IPS-20b (cell line): ENCODE measurements around the gene CAPN1.
"Not testable (repeated sequence)": the region's sequence is repeated elsewhere in the genome, so short reads cannot be mapped to it uniquely, and the experiment has no call there.

Experiments used
- H3K27ac ChIP-seq: one replicate; pipeline ENCODE4 v1.5.1; 2013; ENCODE audit warnings: low read length
- H3K27me3 ChIP-seq: 2 replicates; pipeline ENCODE4 v1.6.1; 2013; ENCODE audit warnings: mild to moderate bottlenecking, low read length, inconsistent platforms; ENCODE audit not compliant: insufficient read depth
- H3K36me3 ChIP-seq: 2 replicates; pipeline ENCODE4 v1.6.1; 2013; ENCODE audit warnings: low read depth, mild to moderate bottlenecking, inconsistent platforms, low read length, moderate library complexity; ENCODE audit not compliant: insufficient read depth
- H3K4me1 ChIP-seq: 2 replicates; pipeline ENCODE4 v1.6.1; 2013; ENCODE audit warnings: mild to moderate bottlenecking, control low read depth, inconsistent platforms, low read length, moderate library complexity; ENCODE audit not compliant: insufficient read depth
- H3K4me3 ChIP-seq: 2 replicates; pipeline ENCODE4 v1.5.1; 2013; ENCODE audit warnings: mild to moderate bottlenecking, low read length, inconsistent platforms
- H3K9ac ChIP-seq: 2 replicates; pipeline ENCODE4 v1.6.1; 2013; ENCODE audit warnings: low read depth, mild to moderate bottlenecking, inconsistent platforms, low read length, moderate library complexity
- H3K9me3 ChIP-seq: 2 replicates; pipeline ENCODE4 v1.6.1; 2013; ENCODE audit warnings: mild to moderate bottlenecking, low read depth, low read length, inconsistent platforms; ENCODE audit not compliant: insufficient read depth

Gene CAPN1

DNA sequence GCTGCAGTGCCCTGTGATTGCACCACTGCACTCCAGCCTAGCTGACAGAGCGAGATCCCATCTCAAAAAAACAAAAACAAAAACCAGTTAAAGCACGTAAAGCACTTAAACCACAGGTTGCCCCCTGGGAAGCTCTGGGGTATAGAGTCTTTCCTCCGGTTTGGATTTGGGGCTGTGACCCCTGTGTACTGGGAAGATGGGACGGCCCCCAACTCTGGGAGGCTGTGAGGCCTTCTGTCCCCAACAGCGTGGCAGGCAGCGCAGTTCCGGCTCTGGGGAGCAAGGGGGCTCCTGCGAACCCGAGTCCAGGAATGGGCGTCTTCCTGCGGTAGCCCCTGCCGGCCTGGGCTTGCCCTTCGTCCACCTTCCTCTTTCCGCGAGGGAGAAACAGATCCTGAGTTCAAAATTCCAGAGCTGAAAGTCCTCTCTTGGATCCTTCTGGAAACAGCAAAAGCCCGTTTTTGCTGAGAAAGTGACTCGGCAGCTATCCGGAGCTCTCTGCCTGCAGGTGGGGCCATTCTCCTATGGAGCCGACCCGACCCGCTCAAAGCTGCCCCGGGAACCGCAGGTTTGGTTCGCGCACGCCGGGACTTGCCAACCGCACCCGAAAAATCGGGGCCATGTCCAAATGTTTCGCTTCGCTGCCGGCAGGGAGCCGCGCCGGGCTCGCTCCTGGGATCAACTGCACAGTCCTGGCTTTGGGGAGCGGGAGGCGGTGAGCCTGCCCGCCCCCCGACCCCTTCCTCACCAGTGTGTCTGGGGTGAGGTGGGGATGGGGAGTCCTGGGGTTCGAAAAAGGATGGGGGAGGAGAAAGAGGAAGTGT, 43.8 kb downstream of the CAPN1 start:
- peaks cover 7% of the 10 kb centered on the region for H3K4me1 ChIP-seq
- peak overlapping the region; percentile 79; the same call in 1 of the 2 replicates for H3K9ac ChIP-seq
- H3K27me3 ChIP-seq: peaks cover 9% of the 10 kb centered on the region
- peak overlapping the region; percentile 78 for H3K4me3 ChIP-seq
- H3K36me3 ChIP-seq: peaks cover 7% of the 10 kb centered on the region; the same call in 1 of the 2 replicates
- no peak overlapping the region for H3K27ac ChIP-seq
- H3K9me3 ChIP-seq: no peaks in the 10 kb centered on the region

DNA sequence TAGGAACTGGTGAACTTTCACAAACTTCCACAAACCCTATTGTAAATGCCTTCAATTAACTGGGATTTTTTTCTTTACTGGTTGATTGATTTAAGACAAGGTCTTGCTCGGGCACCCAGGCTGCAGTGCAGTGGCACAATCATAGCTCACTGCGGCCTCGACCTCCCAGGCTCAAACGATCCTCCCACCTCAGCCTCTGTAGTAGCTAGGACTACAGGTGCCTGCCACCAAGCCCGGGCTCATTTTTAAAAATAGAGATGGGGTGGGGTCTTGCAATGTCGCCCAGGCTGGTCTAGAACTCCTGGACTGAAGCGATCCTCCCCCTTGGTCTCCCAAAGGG, 44.3 kb downstream of the CAPN1 start:
- H3K9me3 ChIP-seq: no peaks in the 10 kb centered on the region
- H3K27ac ChIP-seq: no peak overlapping the region
- peaks cover 7% of the 10 kb centered on the region; the same call in 1 of the 2 replicates for H3K36me3 ChIP-seq
- H3K4me1 ChIP-seq: peaks cover 7% of the 10 kb centered on the region
- peak overlapping the region; percentile 78 for H3K4me3 ChIP-seq
- H3K9ac ChIP-seq: peak overlapping the region; percentile 79; the same call in 1 of the 2 replicates
- peaks cover 9% of the 10 kb centered on the region for H3K27me3 ChIP-seq

DNA sequence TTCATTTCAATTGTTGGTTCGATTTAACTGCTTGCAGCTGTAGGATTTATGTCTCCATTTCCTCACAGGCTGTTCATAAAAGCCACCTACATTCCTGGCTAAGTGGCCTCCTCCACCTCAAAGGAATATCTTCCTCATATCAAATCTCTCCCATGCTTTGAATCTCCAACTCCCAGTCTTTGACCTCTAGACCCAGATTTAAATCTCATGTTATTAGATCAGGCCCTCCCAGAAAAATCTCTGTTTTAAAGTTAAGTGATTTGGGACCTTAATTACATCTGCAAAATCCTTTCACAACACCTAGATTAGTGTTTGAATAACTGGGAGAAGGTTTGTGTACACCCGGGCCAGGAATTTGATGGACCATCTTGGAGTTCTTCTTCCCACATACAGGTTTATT, 46.2 kb downstream of the CAPN1 start:
- Histone ChIP-seq H3K4me3 (no peak overlapping the region), H3K4me1 (peaks cover 7% of the 10 kb centered on the region), H3K9ac (no peak overlapping the region), H3K36me3 (peaks cover 7% of the 10 kb centered on the region; the same call in 1 of the 2 replicates), H3K27me3 (peaks cover 9% of the 10 kb centered on the region), H3K9me3 (no peaks in the 10 kb centered on the region), H3K27ac (no peak overlapping the region)

DNA sequence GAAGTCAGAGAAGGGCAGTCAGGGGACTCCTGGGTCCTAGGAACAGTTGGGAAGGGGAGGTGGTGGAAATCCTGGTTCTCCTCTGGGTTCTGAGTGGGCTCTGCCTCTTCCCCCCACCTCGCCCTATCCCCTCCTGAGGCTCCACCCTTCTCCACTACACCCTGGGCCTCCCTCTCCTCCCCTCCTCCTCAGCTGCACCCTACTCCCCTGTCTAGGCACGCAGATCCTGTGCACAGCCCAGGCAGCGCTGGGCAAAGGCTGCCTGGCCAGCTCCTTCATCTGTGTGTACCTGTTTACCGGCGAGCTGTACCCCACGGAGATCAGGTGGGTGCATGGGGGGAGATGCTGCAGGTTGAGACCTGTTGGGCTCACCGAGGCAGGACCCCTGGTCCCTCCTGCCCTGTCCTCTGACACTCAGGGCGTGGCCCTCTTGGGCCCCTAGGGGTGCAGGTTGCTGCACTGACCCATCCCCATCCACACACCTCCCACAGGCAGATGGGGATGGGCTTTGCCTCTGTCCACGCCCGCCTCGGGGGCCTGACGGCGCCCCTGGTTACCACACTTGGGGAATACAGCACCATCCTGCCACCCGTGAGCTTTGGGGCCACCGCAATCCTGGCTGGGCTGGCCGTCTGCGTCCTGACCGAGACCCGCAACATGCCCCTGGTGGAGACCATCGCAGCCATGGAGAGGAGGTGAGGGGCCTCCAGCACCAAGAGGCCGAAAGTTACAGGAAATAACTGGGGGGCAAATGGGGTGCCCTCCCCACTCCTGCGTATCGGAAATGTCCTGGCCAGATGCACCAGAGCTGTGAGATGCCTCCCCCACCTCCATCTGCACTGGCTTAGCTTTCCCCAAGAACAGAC, 54.7 kb downstream of the CAPN1 start:
- Histone ChIP-seq H3K27ac (no peak overlapping the region), H3K9me3 (no peaks in the 10 kb centered on the region), H3K9ac (no peak overlapping the region), H3K4me1 (no peaks in the 10 kb centered on the region), H3K36me3 (no peaks in the 10 kb centered on the region), H3K27me3 (no peaks in the 10 kb centered on the region), H3K4me3 (no peak overlapping the region)

DNA sequence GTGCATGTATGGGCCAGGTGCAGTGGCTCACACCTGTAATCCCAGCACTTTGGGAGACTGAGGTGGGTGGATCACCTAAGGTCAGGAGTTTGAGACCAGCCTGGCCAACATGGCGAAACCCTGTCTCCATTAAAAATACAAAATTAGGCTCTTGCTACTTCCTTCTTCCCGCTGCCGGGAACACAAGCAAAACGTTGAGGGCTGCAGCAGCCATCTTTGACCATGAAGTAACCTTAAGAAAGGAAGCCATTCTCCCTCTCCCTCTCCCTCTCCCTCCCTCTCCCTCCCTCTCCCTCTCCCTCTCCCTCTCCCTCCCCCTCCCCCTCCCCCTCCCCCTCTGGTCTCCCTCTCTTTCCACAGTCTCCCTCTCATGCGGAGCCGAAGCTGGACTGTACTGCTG, 56.6 kb downstream of the CAPN1 start:
- H3K36me3 ChIP-seq, H3K4me3 ChIP-seq, H3K9ac ChIP-seq, H3K4me1 ChIP-seq, H3K27ac ChIP-seq, H3K9me3 ChIP-seq, H3K27me3 ChIP-seq: not testable (repeated sequence)

DNA sequence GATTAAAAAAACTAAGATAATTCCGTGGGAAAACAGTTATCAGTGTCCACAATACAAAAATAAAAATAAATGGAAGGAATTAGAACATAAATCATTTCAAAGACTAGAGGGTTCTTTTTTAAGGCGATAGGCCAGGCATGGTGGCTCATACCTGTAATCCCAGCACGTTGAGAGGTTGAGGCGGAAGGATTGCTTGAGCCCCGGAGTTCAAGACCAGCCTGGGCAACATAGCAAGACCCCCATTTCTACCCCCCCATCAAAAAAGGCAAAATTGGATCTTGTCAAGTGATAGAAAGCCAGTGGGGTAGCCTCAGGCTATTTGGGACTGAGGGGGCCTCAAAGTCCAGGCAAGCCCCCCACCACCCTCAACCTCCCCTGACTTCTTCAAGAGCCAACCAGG, 59.4 kb downstream of the CAPN1 start:
- Histone ChIP-seq H3K9ac (no peak overlapping the region), H3K4me3 (no peak overlapping the region), H3K36me3 (no peaks in the 10 kb centered on the region), H3K9me3 (no peaks in the 10 kb centered on the region), H3K4me1 (peaks cover 6% of the 10 kb centered on the region; the same call in 1 of the 2 replicates), H3K27me3 (no peaks in the 10 kb centered on the region), H3K27ac (no peak overlapping the region)

DNA sequence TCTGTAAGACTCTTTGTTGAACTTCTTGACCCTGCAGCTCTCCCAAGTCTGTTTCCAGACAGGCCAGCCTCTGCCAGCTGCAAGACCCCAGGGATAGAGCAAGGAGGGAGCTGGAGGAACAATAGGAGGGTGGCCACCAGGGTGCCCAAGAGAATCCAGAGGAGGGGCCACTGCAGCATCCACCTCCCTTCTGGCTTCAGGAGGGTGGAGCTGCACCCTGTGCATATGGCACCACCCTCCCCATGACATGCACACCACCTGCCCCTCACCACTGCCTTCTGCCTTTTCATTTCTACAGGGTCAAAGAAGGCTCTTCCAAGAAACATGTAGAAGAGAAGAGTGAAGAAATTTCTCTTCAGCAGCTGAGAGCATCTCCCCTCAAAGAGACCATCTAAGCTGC, 60.0 kb downstream of the CAPN1 start:
- Histone ChIP-seq H3K27ac (no peak overlapping the region), H3K4me1 (peaks cover 6% of the 10 kb centered on the region; the same call in 1 of the 2 replicates), H3K9me3 (no peaks in the 10 kb centered on the region), H3K4me3 (no peak overlapping the region), H3K27me3 (no peaks in the 10 kb centered on the region), H3K36me3 (no peaks in the 10 kb centered on the region), H3K9ac (no peak overlapping the region)

DNA sequence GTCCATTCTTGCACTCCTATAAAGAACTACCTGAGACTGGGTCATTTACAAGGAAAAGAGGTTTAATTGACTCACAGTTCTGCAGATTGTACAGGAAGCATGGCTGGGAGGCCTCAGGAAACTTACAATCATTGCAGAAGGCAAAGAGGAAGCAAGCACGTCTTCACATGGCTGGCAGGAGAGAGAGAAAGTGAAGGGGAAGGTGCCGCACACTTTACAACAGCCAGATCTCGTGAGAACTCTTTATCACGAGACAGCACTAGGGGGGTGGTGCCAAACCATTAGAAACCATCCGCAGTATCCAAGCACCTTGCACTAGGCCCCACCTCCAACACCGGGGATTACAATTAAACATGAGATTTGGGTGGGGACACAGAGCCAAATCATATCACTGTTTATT, 60.7 kb downstream of the CAPN1 start:
- H3K9ac ChIP-seq: no peak overlapping the region
- H3K27me3 ChIP-seq: no peaks in the 10 kb centered on the region

DNA sequence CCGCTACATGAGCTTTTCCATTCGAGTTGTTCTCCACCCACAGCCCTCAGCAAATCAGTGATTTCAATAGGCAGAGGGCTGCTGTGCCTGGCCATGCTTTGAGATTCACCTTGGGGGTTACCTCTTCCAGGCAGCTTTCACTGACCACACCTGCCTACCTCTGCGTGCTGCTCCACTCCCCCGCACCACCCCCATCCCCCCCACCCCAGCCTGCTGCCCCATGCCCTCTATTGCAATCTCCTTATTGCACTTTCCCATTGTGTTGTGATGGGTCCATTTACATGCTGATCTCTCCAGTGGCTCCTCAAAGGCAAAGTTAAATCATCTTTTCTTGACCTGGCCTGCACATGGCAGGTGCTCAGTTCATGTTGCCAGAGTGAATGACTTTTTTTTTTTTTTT, 62.1 kb downstream of the CAPN1 start:
- H3K9ac ChIP-seq: peak overlapping the region; percentile 45; the same call in 1 of the 2 replicates
- no peak overlapping the region for H3K4me3 ChIP-seq
- no peaks in the 10 kb centered on the region for H3K27me3 ChIP-seq
- peaks cover 6% of the 10 kb centered on the region; the same call in 1 of the 2 replicates for H3K4me1 ChIP-seq
- H3K9me3 ChIP-seq: no peaks in the 10 kb centered on the region
- no peak overlapping the region for H3K27ac ChIP-seq
- no peaks in the 10 kb centered on the region for H3K36me3 ChIP-seq

More for the DNA sequence above, 60.7 kb downstream of the CAPN1 start:
- Histone ChIP-seq H3K4me1 (peaks cover 6% of the 10 kb centered on the region; the same call in 1 of the 2 replicates), H3K4me3 (no peak overlapping the region), H3K36me3 (no peaks in the 10 kb centered on the region), H3K9me3 (no peaks in the 10 kb centered on the region), H3K27ac (no peak overlapping the region)

DNA sequence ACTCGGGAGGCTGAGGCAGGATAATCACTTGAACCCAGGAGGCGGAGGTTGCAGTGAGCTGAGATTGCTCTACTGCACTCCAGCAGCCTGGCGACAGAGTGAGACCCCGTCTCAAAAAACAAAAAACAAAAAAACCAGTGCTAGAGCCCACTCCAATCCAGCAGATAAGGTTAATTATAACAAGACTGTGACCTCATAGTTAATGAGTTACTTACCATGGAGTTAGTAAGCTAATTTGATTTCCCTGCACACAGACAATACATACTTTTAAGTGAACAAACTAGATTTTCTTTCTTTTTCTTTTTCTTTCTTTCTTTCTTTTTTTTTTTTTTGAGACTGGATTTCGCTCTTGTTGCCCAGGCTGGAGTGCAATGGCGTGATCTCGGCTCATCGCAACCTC, 63.3 kb downstream of the CAPN1 start:
- H3K4me1 ChIP-seq, H3K9me3 ChIP-seq, H3K9ac ChIP-seq, H3K27me3 ChIP-seq, H3K4me3 ChIP-seq, H3K36me3 ChIP-seq, H3K27ac ChIP-seq: not testable (repeated sequence)

DNA sequence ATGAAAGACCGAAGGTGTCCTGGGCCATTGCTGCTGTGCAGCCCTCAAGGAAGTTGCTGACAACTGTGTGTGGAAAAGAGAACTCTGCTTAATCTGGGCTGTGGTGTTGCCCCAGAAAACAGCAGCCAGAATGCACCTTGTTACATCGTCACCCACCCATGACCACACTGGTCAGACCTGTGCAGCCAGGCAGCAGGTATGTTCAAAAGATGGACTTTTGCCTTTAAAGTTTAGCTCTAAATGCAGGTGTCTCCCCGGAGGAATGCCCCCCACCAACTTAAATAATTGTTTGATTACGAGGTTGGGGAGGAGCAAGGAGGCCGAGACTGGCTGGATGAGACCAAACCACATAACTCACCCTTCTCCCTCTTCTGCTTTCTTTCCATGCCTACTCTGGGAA, 64.8 kb downstream of the CAPN1 start:
- H3K9me3 ChIP-seq: no peaks in the 10 kb centered on the region

More for the DNA sequence above, 64.8 kb downstream of the CAPN1 start:
- H3K4me1 ChIP-seq: peaks cover 6% of the 10 kb centered on the region; the same call in 1 of the 2 replicates
- no peak overlapping the region for H3K9ac ChIP-seq
- H3K36me3 ChIP-seq: no peaks in the 10 kb centered on the region
- no peak overlapping the region for H3K4me3 ChIP-seq
- no peak overlapping the region for H3K27ac ChIP-seq
- no peaks in the 10 kb centered on the region for H3K27me3 ChIP-seq
